RWPE2 (cell line): ENCODE data around the gene HES1.

Experiments used
- ATAC-seq: fragments of 200-7000 bp; cut with Tn5 transposase; 3 replicates; pipeline ENCODE4 v1.9.1; 2021; ENCODE audit warnings: low read depth
- DNase-seq: peaks from one replicate; pipeline ENCODE4 v3.0.0-alpha.2; 2020; ENCODE audit warnings: low spot score
- H3K27ac ChIP-seq: fragments of 450-650 bp; 2 replicates; pipeline ENCODE4 v1.5.1; 2017; ENCODE audit warnings: mild to moderate bottlenecking; ENCODE audit not compliant: poor library complexity, severe bottlenecking
- H3K27me3 ChIP-seq: fragments of 250-450 bp; sonication (Bioruptor Pico); 2 replicates; pipeline ENCODE4 v1.5.1; 2021; ENCODE audit warnings: mild to moderate bottlenecking, moderate library complexity; ENCODE audit not compliant: insufficient read depth, poor library complexity, severe bottlenecking
- H3K36me3 ChIP-seq: fragments of 250-450 bp; sonication (Bioruptor Pico); 2 replicates; pipeline ENCODE4 v1.5.1; 2020; ENCODE audit warnings: low read depth, mild to moderate bottlenecking, moderate library complexity
- H3K4me1 ChIP-seq: fragments of 250-450 bp; sonication (Bioruptor Pico); 2 replicates; pipeline ENCODE4 v1.5.1; 2021; ENCODE audit warnings: mild to moderate bottlenecking, moderate library complexity; ENCODE audit not compliant: insufficient read depth, poor library complexity, severe bottlenecking
- H3K4me3 ChIP-seq: fragments of 250-450 bp; sonication (Bioruptor Pico); 2 replicates; pipeline ENCODE4 v1.5.1; 2021; ENCODE audit warnings: mild to moderate bottlenecking, moderate library complexity; ENCODE audit not compliant: severe bottlenecking
- H3K9me3 ChIP-seq: fragments of 250-450 bp; sonication (Bioruptor Pico); 2 replicates; pipeline ENCODE4 v1.5.1; 2021; ENCODE audit warnings: mild to moderate bottlenecking, moderate library complexity; ENCODE audit not compliant: severe bottlenecking
- TF ChIP-seq, protein P1 (sequence below): fragments of 450-650 bp; IDR thresholded peaks from one replicate; pipeline ENCODE4 v1.5.1; 2017; ENCODE audit warnings: mild to moderate bottlenecking, moderate library complexity; ENCODE audit not compliant: poor library complexity, severe bottlenecking

HES1 gene

DNA sequence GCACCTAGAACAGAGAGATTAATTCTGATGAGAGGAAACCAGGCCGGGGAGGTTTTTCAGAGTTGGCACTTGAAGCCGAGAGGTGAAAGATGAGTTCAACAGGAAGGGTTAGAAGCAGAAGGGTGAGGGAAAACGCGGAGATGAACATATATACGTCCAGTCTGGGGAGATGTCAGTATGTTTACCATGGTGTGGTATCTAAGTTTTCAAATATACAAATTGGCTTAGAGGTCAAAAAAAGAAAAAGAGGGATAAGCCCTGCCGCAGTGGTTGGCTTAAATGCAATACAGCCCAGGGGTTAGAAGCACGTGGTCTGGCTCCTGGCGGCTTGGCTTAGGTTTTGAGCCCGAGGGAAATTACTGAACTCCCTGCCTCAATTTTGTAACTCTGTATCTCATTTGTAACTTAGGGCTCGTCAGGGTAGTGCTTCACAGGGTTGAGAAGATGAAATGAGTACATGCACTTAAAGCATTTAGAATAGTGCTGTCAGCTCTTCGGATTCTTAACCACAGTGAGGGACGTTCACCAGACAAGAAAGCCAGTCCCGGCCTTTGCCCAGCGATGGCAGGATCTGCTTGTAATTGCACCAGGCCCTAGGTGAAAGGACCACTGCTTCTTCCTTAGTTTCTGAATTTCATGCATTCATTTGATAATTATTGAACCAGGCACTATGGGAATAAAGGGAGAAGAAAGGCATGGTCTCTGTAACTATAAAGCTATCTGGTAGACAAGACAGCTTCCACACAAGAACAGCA, 6.4 kb downstream of the HES1 start:
- H3K4me1 ChIP-seq = peaks cover 33% of the 10 kb centered on the region
- peak overlapping the region; percentile 99 for H3K27ac ChIP-seq
- H3K36me3 ChIP-seq = peaks cover 12% of the 10 kb centered on the region
- H3K4me3 ChIP-seq = no peak overlapping the region
- H3K27me3 ChIP-seq = no peaks in the 10 kb centered on the region
- TF ChIP-seq, protein P1, sequence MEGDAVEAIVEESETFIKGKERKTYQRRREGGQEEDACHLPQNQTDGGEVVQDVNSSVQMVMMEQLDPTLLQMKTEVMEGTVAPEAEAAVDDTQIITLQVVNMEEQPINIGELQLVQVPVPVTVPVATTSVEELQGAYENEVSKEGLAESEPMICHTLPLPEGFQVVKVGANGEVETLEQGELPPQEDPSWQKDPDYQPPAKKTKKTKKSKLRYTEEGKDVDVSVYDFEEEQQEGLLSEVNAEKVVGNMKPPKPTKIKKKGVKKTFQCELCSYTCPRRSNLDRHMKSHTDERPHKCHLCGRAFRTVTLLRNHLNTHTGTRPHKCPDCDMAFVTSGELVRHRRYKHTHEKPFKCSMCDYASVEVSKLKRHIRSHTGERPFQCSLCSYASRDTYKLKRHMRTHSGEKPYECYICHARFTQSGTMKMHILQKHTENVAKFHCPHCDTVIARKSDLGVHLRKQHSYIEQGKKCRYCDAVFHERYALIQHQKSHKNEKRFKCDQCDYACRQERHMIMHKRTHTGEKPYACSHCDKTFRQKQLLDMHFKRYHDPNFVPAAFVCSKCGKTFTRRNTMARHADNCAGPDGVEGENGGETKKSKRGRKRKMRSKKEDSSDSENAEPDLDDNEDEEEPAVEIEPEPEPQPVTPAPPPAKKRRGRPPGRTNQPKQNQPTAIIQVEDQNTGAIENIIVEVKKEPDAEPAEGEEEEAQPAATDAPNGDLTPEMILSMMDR = no peak
- ATAC-seq (no peak), DNase-seq (no peak)
- H3K9me3 ChIP-seq = no peaks in the 10 kb centered on the region

DNA sequence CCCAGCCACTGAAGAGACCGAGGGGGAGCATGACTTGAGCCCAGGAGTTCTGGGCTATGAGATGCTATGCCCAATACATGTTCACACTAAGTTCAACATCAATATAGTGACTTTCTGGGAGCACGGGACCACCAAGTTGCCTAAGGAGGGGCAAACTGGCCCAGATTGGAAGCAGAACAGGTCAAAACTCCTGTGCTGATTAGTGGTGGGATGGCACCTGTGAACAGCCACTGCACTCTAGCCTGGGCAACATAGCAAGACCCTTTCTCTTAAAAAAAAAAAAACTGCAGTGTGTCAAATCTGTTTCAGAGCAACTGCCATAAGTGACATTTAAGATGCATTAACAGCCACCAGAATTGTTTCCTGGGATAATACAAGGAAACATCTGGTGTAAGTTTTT, 9.8 kb downstream of the HES1 start:
- H3K36me3 ChIP-seq = no peaks in the 10 kb centered on the region
- ATAC-seq (no peak), DNase-seq (no peak)
- no peak overlapping the region for H3K27ac ChIP-seq
- H3K27me3 ChIP-seq = no peaks in the 10 kb centered on the region
- TF ChIP-seq, protein P1 = no peak
- H3K9me3 ChIP-seq = no peaks in the 10 kb centered on the region
- peaks cover 20% of the 10 kb centered on the region for H3K4me1 ChIP-seq
- H3K4me3 ChIP-seq = no peak overlapping the region

DNA sequence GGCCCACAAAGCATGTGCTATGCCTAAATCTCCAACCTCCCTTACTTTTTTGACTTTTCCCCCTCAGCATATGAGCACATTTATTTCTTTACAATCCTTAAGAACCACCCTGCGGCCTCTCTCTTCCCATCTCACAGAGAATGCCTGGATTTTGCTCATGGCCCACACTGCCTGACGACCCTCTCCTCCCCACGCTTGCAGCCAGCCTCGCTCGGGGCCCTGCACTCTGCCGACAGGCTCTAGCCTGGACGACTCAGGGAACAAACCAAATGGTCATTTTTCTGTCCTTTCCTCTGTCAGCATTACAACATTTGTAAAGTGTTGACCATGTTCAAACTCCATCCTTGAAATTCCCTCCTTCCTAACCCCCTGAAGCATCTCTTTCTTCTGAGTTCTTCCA, 11.7 kb downstream of the HES1 start:
- Histone ChIP-seq H3K9me3 (no peaks in the 10 kb centered on the region), H3K36me3 (no peaks in the 10 kb centered on the region), H3K4me3 (no peak overlapping the region), H3K27ac (no peak overlapping the region), H3K27me3 (no peaks in the 10 kb centered on the region), H3K4me1 (peaks cover 8% of the 10 kb centered on the region)
- TF ChIP-seq, protein P1 = no peak
- no peak for ATAC-seq
- DNase-seq = no peak

DNA sequence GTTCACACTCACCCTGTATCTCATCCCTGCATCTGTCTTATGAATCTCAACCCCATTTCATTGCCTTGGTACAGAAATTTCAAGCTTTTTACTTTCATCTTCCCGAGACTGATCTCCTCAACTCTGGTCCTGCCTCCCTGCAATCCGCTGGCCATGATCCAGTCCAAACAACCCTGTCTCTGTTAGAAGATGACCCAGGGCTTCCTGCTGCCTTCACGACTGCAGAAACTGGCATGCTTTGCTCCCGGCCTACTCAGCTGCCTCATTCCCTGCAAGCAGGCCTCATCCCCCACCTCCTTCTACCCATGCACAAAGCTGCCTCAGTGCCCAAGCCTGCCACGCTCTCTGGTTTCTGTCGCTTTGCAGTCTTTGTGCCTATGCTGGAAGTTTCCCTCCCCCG, 12.4 kb downstream of the HES1 start:
- 0 out of 3 replicates have a peak, but pooled peaks have one; percentile 29 for ATAC-seq
- no peaks in the 10 kb centered on the region for H3K9me3 ChIP-seq

More for the DNA sequence above, 12.4 kb downstream of the HES1 start:
- Histone ChIP-seq H3K4me1 (peaks cover 6% of the 10 kb centered on the region), H3K36me3 (no peaks in the 10 kb centered on the region), H3K27ac (no peak overlapping the region), H3K27me3 (no peaks in the 10 kb centered on the region), H3K4me3 (no peak overlapping the region)
- TF ChIP-seq, protein P1 = no peak
- DNase-seq = no peak
